ENCODE data around the gene KRT6A.

Gene KRT6A

GRCh38 chr12:52487211-52487610 is 5.8 kb downstream of the KRT6A start:
- in situ Hi-C loops (cut with HindIII; ENCODE audit: low sequenced_read_pairs), result no loop called here
- DNase-seq (ENCODE audit: low read depth), result no peak
- no peak overlapping the region for H3K4me3 ChIP-seq (ENCODE audit: low read depth, low read length)
- TF ChIP-seq CTCF (IDR thresholded peaks at IDR 0.05; ENCODE audit: low read depth, low read length, missing control alignments), result no peak

GRCh38 chr12:52486166-52487105 is 6.6 kb downstream of the KRT6A start:
- no peak overlapping the region for H3K4me3 ChIP-seq (ENCODE audit: low read depth, low read length)
- DNase-seq (ENCODE audit: low read depth), result no peak
- in situ Hi-C loops (cut with HindIII; ENCODE audit: low sequenced_read_pairs), result no loop called here
- no peak for TF ChIP-seq CTCF (IDR thresholded peaks at IDR 0.05; ENCODE audit: low read depth, low read length, missing control alignments)

- DNase-seq (ENCODE audit: low read depth), result no peak
- H3K4me3 ChIP-seq (ENCODE audit: low read depth, low read length), result no peak overlapping the region
- no peak for TF ChIP-seq CTCF (IDR thresholded peaks at IDR 0.05; ENCODE audit: low read depth, low read length, missing control alignments)
- in situ Hi-C loops (cut with HindIII; ENCODE audit: low sequenced_read_pairs), result no loop called here
Observed at GRCh38 chr12:52480073-52480472, 13.0 kb downstream of the KRT6A start.

GRCh38 chr12:52477651-52478050 is 15.4 kb downstream of the KRT6A start:
- DNase-seq (ENCODE audit: low read depth), result no peak
- TF ChIP-seq CTCF (IDR thresholded peaks at IDR 0.05; ENCODE audit: low read depth, low read length, missing control alignments), result no peak
- no peak overlapping the region for H3K4me3 ChIP-seq (ENCODE audit: low read depth, low read length)
- in situ Hi-C loops (cut with HindIII; ENCODE audit: low sequenced_read_pairs), result no loop called here

GRCh38 chr12:52474212-52474611 is 18.8 kb downstream of the KRT6A start:
- in situ Hi-C loops (cut with HindIII; ENCODE audit: low sequenced_read_pairs), result no loop called here
- DNase-seq (ENCODE audit: low read depth), result no peak
- TF ChIP-seq CTCF (IDR thresholded peaks at IDR 0.05; ENCODE audit: low read depth, low read length, missing control alignments), result no peak
- H3K4me3 ChIP-seq (ENCODE audit: low read depth, low read length), result no peak overlapping the region

- no peak for DNase-seq (ENCODE audit: low read depth)
- in situ Hi-C loops (cut with HindIII; ENCODE audit: low sequenced_read_pairs), result no loop called here
- no peak for TF ChIP-seq CTCF (IDR thresholded peaks at IDR 0.05; ENCODE audit: low read depth, low read length, missing control alignments)
- no peak within 1 kb of the TSS for H3K4me3 ChIP-seq (ENCODE audit: low read depth, low read length)
Observed at GRCh38 chr12:52473768-52474167, 19.3 kb downstream of the KRT6A start, which contains the start of gene KRT6C. KRT6C (minus strand) TSS chr12:52473805; CDS start chr12:52473737, 68 bp downstream.
